ENCODE measurements around the gene NPHP4.

Gene NPHP4

DNA sequence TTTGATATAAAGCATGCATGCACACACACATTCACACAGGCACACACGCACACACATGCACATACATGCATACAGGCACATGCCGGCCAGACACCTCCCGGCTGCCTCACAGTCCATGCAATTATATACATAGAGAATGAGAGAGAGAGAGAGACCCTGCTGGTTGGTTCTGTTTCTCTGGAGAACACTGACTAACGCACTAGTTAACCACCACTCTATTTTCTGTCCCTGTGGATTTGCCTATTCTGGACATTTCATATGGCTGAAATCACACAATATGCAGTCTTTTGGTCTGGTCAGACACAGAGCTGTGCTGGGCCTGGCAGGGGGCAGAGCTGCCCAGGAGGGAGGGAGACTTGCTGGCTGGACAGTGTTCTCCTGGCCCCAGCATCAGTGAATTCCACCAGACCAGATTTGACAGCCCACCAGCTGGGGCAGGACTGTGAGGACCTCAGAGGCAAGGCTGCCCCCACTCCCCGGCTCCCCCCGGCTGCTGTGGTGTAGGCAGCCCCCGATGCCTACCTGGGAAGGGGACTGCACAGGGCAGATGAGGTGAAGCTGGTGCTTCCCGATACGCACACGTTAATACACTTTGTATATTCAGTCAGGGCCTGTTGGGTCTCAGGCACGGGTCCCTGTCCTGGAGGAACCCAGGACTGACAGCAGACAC is 152.2 kb downstream of the NPHP4 start:
- no peak for TF ChIP-seq CTCF (IDR thresholded peaks at IDR 0.05; ENCODE audit: borderline replicate concordance, insufficient read depth, low read depth, low read length)
- no peak overlapping the region for H3K4me3 ChIP-seq (ENCODE audit: low read depth, low read length)

- H3K4me3 ChIP-seq (ENCODE audit: low read depth, low read length), result no peak overlapping the region
- no peak for TF ChIP-seq CTCF (IDR thresholded peaks at IDR 0.05; ENCODE audit: borderline replicate concordance, insufficient read depth, low read depth, low read length)
Measured at GRCh38 chr1:5839161-5839880, 152.9 kb downstream of the NPHP4 start.

- no peak for TF ChIP-seq CTCF (IDR thresholded peaks at IDR 0.05; ENCODE audit: borderline replicate concordance, insufficient read depth, low read depth, low read length)
- H3K4me3 ChIP-seq (ENCODE audit: low read depth, low read length), result no peak overlapping the region
Measured at GRCh38 chr1:5837976-5838653, 154.1 kb downstream of the NPHP4 start.

DNA sequence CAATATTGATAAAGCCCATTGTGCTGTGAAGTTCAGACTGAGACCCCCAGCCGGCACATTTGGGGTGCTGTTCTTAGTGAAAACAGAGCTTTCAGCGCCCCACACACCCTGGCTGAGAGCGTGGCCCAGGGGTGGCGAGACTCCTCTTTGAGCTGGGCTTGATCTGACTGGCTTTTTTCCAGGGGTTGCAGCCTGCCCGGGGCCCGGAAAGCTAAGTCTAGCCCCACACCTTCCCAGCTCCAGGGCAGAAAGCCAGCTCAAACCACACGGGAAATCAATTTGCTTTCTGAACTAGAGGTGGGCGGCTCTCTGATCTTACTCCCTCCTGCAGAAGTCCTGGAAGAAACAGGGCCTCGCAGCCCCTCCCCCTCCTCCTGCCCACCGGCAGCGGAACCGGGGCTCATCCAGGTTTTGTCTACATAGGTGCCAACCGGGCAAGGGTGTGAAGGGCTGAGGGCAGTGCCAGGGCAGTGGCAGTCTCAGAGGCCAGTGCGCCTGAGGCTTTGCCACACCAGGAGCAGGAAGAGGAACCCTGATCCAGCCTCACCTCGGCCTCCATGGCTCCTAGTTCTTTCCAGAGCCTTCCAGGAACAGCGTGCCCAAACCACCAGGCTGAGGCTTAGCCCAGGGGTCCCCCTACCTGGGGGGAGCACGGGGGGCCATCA is 155.3 kb downstream of the NPHP4 start:
- no peak for TF ChIP-seq CTCF (IDR thresholded peaks at IDR 0.05; ENCODE audit: borderline replicate concordance, insufficient read depth, low read depth, low read length)
- H3K4me3 ChIP-seq (ENCODE audit: low read depth, low read length), result no peak overlapping the region

DNA sequence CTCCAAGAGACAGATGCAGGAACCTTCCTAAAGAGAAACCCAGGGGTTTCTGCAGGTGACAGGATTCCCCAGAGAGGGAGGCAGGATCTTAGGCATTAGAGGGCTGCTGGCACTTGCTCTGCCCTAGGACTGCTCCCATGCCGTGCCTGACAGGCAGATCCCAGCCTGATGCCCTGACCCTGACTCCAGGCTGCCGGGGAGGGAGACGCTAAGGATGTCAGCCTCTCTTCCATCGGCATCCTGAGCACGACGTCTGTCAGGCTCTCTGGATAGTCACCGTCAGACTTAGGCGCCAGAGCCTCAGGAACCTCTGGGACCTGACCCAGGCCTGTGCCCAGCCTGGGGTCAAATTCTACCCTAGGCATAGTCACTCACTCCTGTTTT is 157.1 kb downstream of the NPHP4 start:
- no peak overlapping the region for H3K4me3 ChIP-seq (ENCODE audit: low read depth, low read length)
- no peak for TF ChIP-seq CTCF (IDR thresholded peaks at IDR 0.05; ENCODE audit: borderline replicate concordance, insufficient read depth, low read depth, low read length)

DNA sequence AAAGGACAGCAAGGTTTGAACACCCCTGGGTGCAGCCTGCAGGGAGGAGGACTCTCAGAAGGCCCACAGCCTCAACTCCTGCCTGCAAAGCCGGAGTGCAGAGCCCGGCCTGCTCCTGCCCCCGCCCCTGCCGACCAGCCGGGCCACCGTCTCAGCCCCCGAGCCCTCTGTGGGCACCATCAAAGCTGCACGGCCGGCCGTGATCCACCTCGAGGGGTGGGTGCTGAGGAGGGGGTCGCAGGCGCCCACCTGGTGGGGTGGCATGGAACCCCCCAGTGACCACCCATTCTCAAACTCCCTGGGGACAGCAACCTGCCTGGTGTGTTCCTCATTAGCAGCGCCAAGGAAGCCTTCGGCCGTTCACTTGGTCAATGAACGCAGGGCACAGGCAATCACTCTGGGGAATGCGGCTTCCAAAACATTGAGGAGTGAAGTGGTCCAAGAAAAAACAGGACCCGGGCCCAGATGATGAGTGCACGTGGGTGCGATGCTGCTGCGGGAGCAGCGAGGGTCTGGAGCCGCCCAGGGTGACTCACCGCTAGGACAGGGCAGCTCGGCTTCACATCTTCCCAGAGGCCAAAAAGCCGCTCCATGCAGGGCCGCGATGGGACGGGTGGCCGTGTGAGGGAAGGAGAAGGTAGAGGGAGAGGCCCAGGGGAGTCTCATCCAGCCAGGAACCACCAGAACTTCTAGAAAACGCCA is 157.6 kb downstream of the NPHP4 start:
- no peak overlapping the region for H3K4me3 ChIP-seq (ENCODE audit: low read depth, low read length)
- TF ChIP-seq CTCF (IDR thresholded peaks at IDR 0.05; ENCODE audit: borderline replicate concordance, insufficient read depth, low read depth, low read length), result no peak

All from GM12875 (cell line).